Naive B cell (primary cell): Measurements from ENCODE around the gene ERG. TPM values are rescaled to one million over a fixed set of nuclear protein-coding genes. Genes with fewer than 3 reads are reported as not detected.
A peak's percentile ranks its signal among the peaks of the same experiment; 100 is the strongest.

Source experiments
- ATAC-seq, 2 donors: fragments of 150-1000 bp; cut with Tn5 transposase; 2 replicates each; pipeline ENCODE4 v1.10.0; 2021; ENCODE audit warnings: low read depth in 2 of 2, mild to moderate bottlenecking in 2 of 2, moderate library complexity in 2 of 2
- DNase-seq: peaks from one replicate; pipeline ENCODE4 v3.0.0; 2022
- H3K27ac Mint-ChIP-seq, 6 donors: one replicate each; pipeline ENCODE4 v1.8.0; 2020 to 2022; ENCODE audit warnings: mild to moderate bottlenecking in 6 of 6, mixed read lengths in 6 of 6, moderate library complexity in 5 of 6, inconsistent platforms in 2 of 6
- H3K27me3 Mint-ChIP-seq, 3 donors: one replicate each; pipeline ENCODE4 v1.8.0; 2021 to 2022; ENCODE audit warnings: mixed read lengths in 3 of 3, mild to moderate bottlenecking in 1 of 3
- H3K36me3 Mint-ChIP-seq, 2 donors: one replicate each; pipeline ENCODE4 v1.8.0; 2020 to 2022; ENCODE audit warnings: mixed read lengths in 2 of 2, inconsistent platforms in 1 of 2, mild to moderate bottlenecking in 1 of 2
- H3K4me1 Mint-ChIP-seq, 3 donors: one replicate each; pipeline ENCODE4 v1.8.0; 2020 to 2022; ENCODE audit warnings: mixed read lengths in 3 of 3, inconsistent platforms in 1 of 3, mild to moderate bottlenecking in 1 of 3, moderate library complexity in 1 of 3
- H3K4me3 Mint-ChIP-seq, 8 donors: one replicate each; pipeline ENCODE4 v1.8.0; 2020 to 2022; ENCODE audit warnings: mild to moderate bottlenecking in 8 of 8, mixed read lengths in 8 of 8, moderate library complexity in 8 of 8, inconsistent platforms in 2 of 8
- H3K9me3 Mint-ChIP-seq, 7 donors: one replicate each; pipeline ENCODE4 v1.8.0; 2020 to 2022; ENCODE audit warnings: mixed read lengths in 7 of 7, mild to moderate bottlenecking in 5 of 7, inconsistent platforms in 2 of 7, moderate library complexity in 1 of 7
- polyA plus RNA-seq, 6 donors: library from polyadenylated mRNA; unstranded; fragments of 300-500 nt; fragmentation: Illumina TruSeq; gene quantifications; one replicate each; pipeline ENCODE4 v1.2.3, GENCODE V29; 2021; ENCODE audit warnings: low read depth in 6 of 6

The ERG gene
- polyA plus RNA-seq, 6 donors from 2014 or later = not detected

DNA sequence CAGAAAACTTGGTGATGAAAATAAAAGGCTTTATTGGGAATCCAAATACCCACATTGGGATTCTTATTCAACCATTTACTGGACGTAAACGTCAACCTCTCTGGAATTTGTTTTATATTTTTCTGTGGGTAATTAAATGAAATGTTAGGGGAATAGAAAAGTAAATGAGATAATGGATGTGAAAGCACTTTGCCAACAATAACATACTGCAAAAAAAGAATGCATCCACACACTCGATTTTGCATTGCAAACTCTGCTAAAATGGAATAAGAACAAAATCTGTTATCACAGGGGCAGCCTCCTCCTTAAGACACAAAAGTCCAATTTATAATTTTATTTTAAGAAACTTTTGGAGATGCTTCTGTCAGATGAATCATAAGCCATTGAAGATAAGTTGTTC lies 88.4 kb downstream of the ERG start:
- Mint-ChIP-seq H3K27ac (no peak overlapping the region), H3K9me3 (peaks cover 3 to 12% (median 6%) of the 10 kb centered on the region in 7 donors), H3K4me3 (no peak overlapping the region), H3K27me3 (peaks cover 0 to 4% (median 3%) of the 10 kb centered on the region in 3 donors), H3K4me1 (no peaks in the 10 kb centered on the region), H3K36me3 (no peaks in the 10 kb centered on the region)
- DNase-seq = no peak
- ATAC-seq = no peak

DNA sequence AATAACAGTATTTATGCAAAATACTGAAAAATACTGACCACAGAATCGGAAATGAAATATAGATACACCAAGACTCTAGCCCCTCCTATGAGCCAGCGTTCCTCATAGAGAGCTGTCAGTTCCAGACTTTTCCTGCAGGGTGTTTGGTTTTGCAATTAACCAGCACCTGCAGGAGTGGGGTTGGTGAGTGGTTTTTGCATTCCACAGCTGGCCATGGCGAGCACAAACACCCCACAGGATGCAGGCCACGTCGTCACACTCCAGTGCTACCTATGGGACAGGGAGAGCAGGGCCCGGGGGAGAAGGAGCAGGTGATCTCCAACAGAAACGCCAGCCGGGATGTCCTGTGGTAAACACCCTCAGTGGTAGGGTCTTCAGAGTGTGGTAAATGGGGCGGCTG lies 94.1 kb downstream of the ERG start:
- DNase-seq = no peak
- no peaks in the 10 kb centered on the region for H3K4me1 Mint-ChIP-seq
- H3K9me3 Mint-ChIP-seq = peaks cover 0 to 4% (median 0%) of the 10 kb centered on the region in 7 donors
- no peaks in the 10 kb centered on the region for H3K36me3 Mint-ChIP-seq
- H3K4me3 Mint-ChIP-seq = no peak overlapping the region
- no peak for ATAC-seq
- no peak overlapping the region for H3K27ac Mint-ChIP-seq
- H3K27me3 Mint-ChIP-seq = peaks cover 0 to 8% (median 4%) of the 10 kb centered on the region in 3 donors

DNA sequence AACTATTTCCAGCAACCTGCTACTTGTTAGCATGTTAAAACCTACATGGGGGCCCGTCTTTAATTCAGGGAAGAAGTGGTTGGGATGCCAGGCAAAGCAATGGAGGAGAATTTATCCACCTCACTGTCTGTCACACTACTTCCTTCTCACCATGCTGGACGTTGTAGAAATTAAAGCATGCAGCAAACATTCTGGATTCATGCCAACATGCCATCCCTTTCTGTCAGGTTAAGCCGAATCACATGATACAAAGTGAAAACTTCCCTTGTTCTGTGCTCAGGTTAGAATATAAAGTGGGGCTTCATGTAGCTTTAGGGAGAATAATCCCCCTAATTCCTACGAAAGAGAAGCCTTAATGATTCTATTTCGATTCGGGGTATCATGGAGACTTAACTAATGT lies 95.5 kb downstream of the ERG start:
- H3K27ac Mint-ChIP-seq = no peak overlapping the region
- no peaks in the 10 kb centered on the region for H3K4me1 Mint-ChIP-seq
- H3K36me3 Mint-ChIP-seq = no peaks in the 10 kb centered on the region
- DNase-seq (no peak), ATAC-seq (no peak)
- H3K9me3 Mint-ChIP-seq = no peaks in the 10 kb centered on the region
- H3K27me3 Mint-ChIP-seq = peaks cover 0 to 8% (median 4%) of the 10 kb centered on the region in 3 donors
- no peak overlapping the region for H3K4me3 Mint-ChIP-seq

DNA sequence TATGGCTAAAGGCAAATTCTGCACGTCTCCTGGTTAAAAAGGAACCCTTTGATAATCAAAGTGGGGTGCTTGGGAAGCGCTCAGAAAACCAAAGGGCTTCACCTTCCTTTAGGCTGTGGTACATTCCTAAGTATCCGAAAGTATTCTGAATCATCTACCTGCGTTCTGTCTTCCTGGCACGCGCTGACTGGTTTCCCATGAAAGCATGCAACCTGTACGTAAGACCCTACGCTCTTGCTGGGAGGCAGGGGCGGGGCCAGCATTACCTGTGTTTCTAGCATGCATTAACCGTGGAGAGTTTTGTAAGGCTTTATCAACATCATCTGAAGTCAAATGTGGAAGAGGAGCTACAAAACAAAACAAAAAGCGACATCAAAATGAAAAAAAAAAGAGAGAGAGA lies 96.0 kb downstream of the ERG start:
- Mint-ChIP-seq H3K27me3 (peaks cover 0 to 8% (median 4%) of the 10 kb centered on the region in 3 donors), H3K4me1 (no peaks in the 10 kb centered on the region), H3K4me3 (no peak overlapping the region), H3K27ac (no peak overlapping the region), H3K9me3 (no peaks in the 10 kb centered on the region), H3K36me3 (no peaks in the 10 kb centered on the region)
- ATAC-seq = no peak
- no peak for DNase-seq

DNA sequence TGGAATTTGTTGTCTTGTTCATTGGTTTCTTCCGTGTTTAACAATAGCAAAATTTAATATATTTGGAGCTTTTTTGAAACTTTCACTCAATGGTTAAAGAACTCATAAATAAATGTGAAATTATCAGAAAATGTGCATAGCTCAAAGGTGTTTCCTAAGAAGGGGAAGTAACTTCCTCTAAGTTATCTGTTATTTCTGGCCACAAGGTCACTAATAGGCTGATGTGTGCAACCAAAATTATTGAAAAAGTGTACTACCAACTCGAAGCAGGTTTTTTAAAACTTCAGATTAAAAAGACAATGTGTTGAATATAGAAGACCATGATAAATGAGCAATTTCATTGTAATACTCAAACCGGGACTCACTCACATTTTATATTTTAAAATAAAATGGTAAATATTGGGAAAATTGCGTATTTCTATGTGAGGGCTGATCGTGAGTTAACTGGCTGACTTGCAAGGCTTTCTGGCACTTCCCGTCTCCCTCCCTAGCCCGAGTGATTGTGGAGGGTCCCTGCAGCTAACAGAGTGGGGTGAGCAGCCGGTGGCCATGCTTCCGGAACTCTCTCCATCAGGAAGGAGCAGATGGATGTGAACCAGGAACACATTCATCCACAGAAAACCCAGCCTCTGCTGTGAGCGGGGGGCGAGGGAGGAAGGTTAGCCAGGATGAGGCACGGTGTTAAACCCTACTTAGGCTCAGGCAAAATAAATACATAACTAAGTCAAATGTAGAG lies 96.9 kb downstream of the ERG start:
- peaks cover 0 to 5% (median 0%) of the 10 kb centered on the region in 7 donors for H3K9me3 Mint-ChIP-seq
- H3K36me3 Mint-ChIP-seq = no peaks in the 10 kb centered on the region
- peaks cover 0 to 16% (median 0%) of the 10 kb centered on the region in 3 donors for H3K27me3 Mint-ChIP-seq
- DNase-seq (no peak), ATAC-seq (no peak)
- no peak overlapping the region for H3K4me3 Mint-ChIP-seq
- peaks cover 0 to 3% (median 0%) of the 10 kb centered on the region in 3 donors for H3K4me1 Mint-ChIP-seq
- H3K27ac Mint-ChIP-seq = peak overlapping the region in 1 of 6 donors; percentile 80

DNA sequence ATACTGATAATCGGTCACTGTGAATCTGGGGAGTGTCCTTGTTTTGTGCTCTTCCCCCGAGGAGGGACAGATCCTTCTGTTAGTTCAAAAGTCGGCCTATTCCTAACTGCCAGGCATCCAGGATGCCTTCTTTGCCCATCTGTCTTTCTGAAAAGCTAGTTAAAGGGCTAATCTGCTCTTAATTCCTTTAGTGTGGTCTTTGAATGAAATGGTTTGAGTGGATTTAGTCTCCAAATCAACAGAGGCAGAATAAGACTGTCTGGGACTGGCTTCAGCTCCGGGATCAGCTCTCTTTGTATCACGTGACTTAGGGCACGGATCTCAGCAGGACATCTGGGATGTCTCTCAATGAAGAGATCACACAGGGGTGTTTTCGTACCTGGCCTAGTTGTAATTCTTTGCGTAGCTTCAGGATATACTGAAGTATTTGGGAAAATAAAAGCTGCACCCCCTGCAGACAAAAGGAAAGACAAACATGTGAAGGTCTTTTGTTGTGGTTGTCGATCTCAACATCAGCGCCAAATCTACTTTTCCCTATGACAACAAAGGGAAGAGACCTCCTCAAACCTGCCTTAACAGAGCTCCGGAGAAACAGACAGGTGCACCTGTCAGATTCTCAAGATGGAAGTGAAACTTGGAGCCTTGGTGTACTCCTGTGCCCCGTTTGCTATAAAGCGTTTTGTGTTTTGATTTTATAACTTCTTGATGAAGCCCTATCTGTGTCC lies 97.9 kb downstream of the ERG start:
- ATAC-seq (no peak), DNase-seq (no peak)
- Mint-ChIP-seq H3K27me3 (peaks cover 0 to 16% (median 0%) of the 10 kb centered on the region in 3 donors), H3K9me3 (peaks cover 0 to 5% (median 0%) of the 10 kb centered on the region in 7 donors), H3K27ac (peak overlapping the region in 1 of 6 donors; percentile 29), H3K36me3 (no peaks in the 10 kb centered on the region), H3K4me1 (peaks cover 0 to 3% (median 0%) of the 10 kb centered on the region in 3 donors), H3K4me3 (no peak overlapping the region)

DNA sequence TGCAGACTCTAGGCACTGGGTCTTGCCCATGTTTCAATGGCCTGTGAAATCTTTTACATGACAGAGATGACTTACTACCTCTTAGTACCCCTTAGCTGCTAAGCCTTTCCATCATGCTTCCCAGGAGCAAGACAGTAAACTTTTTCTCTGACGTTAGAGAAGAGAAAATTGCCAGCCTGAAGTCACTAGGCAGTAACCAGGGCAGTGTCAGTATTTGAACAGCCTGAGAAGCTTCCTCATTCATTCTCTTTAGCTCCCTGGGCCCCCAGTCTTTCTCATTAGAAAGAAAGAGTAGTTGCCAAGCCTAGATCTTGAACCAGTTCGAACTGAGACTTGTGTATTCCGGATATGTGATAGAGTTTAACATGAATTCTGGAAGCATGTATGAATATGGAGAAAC lies 99.2 kb downstream of the ERG start:
- DNase-seq = no peak
- Mint-ChIP-seq H3K27me3 (peaks cover 0 to 8% (median 0%) of the 10 kb centered on the region in 3 donors), H3K36me3 (no peaks in the 10 kb centered on the region), H3K4me3 (no peak overlapping the region), H3K9me3 (peaks cover 0 to 5% (median 0%) of the 10 kb centered on the region in 7 donors), H3K27ac (no peak overlapping the region), H3K4me1 (peaks cover 0 to 3% (median 0%) of the 10 kb centered on the region in 3 donors)
- no peak for ATAC-seq

DNA sequence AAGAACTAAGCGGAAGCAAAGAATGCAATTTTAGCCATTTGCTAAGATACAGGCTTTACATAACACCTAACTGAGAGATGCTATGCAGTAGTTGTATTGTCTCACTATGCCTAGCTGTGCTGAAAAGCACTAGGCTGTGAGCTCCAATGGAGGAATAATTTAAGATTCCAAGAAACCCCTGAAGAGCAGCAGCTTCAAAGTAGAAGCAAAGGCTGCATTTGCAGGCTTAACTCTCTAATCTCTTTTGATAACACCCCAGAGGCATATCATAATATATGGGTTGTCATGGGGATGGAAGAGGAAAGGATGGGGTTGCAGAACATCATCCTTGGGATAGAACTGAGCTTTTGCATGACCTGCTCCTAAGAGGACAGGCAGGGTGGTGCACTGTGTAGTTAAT lies 102.0 kb downstream of the ERG start:
- ATAC-seq = no peak
- Mint-ChIP-seq H3K36me3 (no peaks in the 10 kb centered on the region), H3K27ac (no peak overlapping the region), H3K9me3 (peaks cover 0 to 5% (median 0%) of the 10 kb centered on the region in 7 donors), H3K4me3 (no peak overlapping the region), H3K4me1 (peaks cover 0 to 3% (median 0%) of the 10 kb centered on the region in 3 donors), H3K27me3 (peaks cover 0 to 8% (median 0%) of the 10 kb centered on the region in 3 donors)
- no peak for DNase-seq

DNA sequence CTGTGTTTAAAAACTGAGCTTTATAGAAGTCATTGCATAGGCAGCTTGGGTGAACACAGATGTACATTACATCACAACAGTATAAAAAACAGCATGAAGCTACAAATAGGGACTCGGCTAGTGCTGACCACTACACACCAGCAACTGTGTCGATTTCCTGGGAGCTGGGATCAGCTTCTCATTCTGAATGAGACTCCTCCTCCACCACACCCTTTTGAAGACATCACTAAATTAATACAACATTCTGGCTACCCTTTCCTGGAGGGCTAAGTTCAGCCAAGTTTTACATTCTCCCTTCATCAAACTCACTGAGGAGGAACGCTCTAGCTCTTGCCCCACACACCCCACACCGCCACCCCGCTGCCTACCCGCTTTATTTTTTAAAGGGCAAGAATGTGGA lies 102.7 kb downstream of the ERG start:
- Mint-ChIP-seq H3K27me3 (peaks cover 0 to 8% (median 0%) of the 10 kb centered on the region in 3 donors), H3K27ac (no peak overlapping the region), H3K4me1 (peaks cover 0 to 3% (median 0%) of the 10 kb centered on the region in 3 donors), H3K4me3 (no peak overlapping the region), H3K36me3 (no peaks in the 10 kb centered on the region), H3K9me3 (peaks cover 0 to 5% (median 0%) of the 10 kb centered on the region in 7 donors)
- ATAC-seq = no peak
- DNase-seq = no peak

DNA sequence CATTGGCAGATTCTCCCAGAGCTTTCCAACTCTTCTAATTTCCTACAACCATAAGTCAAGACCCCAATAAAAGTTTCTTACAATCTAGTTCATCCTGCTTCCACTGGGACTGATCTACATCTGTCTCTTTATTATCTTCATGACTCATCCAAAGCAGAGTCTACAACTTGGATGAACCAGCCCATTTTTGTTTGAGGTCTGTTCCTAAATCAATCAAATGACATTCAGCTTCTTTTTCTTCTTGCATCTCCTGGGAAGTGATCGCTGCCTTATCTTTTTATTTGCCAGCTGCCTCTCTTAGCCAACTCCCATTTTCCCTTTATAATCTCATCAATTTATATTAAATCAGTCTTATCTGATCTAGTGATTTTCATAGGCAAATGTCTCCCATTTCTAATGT lies 105.6 kb downstream of the ERG start:
- peak overlapping the region in 1 of 6 donors; percentile 1 for H3K27ac Mint-ChIP-seq
- H3K9me3 Mint-ChIP-seq = peaks cover 0 to 5% (median 0%) of the 10 kb centered on the region in 7 donors
- DNase-seq (no peak), ATAC-seq (no peak)
- H3K36me3 Mint-ChIP-seq = no peaks in the 10 kb centered on the region
- peaks cover 0 to 8% (median 5%) of the 10 kb centered on the region in 3 donors for H3K27me3 Mint-ChIP-seq
- peaks cover 0 to 3% (median 0%) of the 10 kb centered on the region in 3 donors for H3K4me1 Mint-ChIP-seq
- H3K4me3 Mint-ChIP-seq = no peak overlapping the region

DNA sequence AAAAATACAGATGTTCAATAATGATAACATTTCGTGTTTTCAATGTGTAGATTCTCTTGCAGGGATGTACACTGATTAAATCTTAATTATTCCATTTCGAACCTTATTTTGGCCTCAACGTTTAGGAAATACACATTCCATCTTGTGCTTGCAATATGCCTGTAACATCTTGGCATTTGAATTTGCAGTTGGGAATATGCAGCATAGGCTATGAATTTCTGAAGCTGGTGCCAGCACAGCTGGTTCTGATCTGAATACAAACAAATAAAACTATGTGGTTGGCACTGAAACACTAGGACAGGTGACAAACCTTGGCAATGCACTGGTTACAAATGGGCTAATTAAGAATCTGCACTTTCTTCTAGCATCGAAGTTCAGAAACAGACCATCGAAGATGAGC lies 108.4 kb downstream of the ERG start:
- Mint-ChIP-seq H3K27ac (no peak overlapping the region), H3K27me3 (peaks cover 0 to 5% (median 0%) of the 10 kb centered on the region in 3 donors), H3K4me1 (no peaks in the 10 kb centered on the region), H3K36me3 (no peaks in the 10 kb centered on the region), H3K4me3 (no peak overlapping the region), H3K9me3 (no peaks in the 10 kb centered on the region)
- no peak for DNase-seq
- no peak for ATAC-seq

DNA sequence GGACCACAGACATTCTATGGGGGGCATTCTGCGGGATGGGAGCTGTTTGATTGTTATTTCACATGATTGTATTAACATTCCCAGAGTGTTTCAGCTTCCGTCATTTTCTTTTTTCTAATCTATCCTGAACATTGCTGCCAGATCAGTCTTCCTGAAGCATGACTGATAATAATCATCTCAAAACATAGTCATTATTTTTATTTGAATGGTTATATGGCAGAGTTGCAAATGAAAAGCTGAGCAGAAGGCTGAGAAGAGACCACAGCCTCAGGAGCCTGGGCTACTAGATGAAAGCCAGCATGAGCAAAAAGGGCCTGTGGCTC lies 109.0 kb downstream of the ERG start:
- Mint-ChIP-seq H3K27me3 (peaks cover 2 to 5% (median 3%) of the 10 kb centered on the region in 3 donors), H3K4me1 (no peaks in the 10 kb centered on the region), H3K9me3 (no peaks in the 10 kb centered on the region), H3K27ac (peak overlapping the region in 1 of 6 donors; percentile 9), H3K36me3 (no peaks in the 10 kb centered on the region), H3K4me3 (no peak overlapping the region)
- no peak for ATAC-seq
- no peak for DNase-seq

DNA sequence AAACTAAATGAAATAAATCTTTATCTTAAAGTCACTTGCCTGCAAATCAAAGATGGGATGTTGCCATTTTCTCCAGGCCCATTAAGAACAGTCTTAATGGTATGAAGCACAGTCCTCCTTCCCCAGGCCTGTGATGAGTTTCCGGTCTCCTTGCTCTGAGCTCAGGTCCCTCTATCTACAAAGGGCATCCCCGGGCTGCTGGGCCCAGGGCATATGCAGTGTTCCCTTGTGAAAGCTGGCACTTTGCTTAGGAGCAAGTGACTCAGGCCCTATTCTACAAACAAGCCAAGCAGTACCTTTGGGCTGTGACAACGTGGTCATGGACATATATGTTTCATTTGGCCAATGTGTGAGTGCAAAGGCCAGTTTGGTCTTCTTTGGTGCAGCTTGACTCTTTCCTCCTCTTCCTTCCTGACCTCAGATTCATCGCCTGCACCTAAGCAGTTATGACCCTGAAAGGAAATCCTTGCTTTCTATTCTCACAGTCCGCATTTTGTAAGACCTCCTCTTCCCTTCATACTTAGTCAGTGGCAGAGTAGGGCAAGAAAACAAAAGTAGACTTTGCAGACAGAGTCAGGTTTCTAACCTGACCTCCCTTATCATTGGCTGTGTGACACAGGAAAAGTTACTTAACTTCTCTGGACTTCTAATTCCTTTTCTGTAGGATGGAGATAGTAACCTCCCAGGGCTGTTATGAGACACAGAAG lies 109.5 kb downstream of the ERG start:
- H3K4me1 Mint-ChIP-seq = no peaks in the 10 kb centered on the region
- ATAC-seq (no peak), DNase-seq (no peak)
- no peak overlapping the region for H3K4me3 Mint-ChIP-seq
- H3K27me3 Mint-ChIP-seq = peaks cover 5 to 8% (median 7%) of the 10 kb centered on the region in 3 donors
- no peaks in the 10 kb centered on the region for H3K9me3 Mint-ChIP-seq
- no peaks in the 10 kb centered on the region for H3K36me3 Mint-ChIP-seq
- peak overlapping the region in 1 of 6 donors; percentile 9 for H3K27ac Mint-ChIP-seq
